ENCODE measurements around the gene MFRP.

Gene MFRP

GRCh38 chr11:119316729-119317591 lies 29.5 kb downstream of the MFRP start, which contains the start of gene MCAM:
Gene MCAM, minus strand, starts transcription at chr11:119317130. Its CDS starts 29 bp downstream, at chr11:119317101.
- no peak for DNase-seq

GRCh38 chr11:119316016-119316728 lies 30.3 kb downstream of the MFRP start:
- DNase-seq = no peak

- DNase-seq = peak; percentile 59
Observed at GRCh38 chr11:119315131-119316015, 31.1 kb downstream of the MFRP start.

- no peak for DNase-seq
Observed at GRCh38 chr11:119314726-119315125, 31.8 kb downstream of the MFRP start.

- DNase-seq = no peak
Observed at GRCh38 chr11:119310682-119311052, 35.8 kb downstream of the MFRP start.

GRCh38 chr11:119309953-119310681 lies 36.4 kb downstream of the MFRP start:
- DNase-seq = no peak

GRCh38 chr11:119309411-119309810 lies 37.1 kb downstream of the MFRP start:
- DNase-seq = no peak

GRCh38 chr11:119307974-119308373 lies 38.5 kb downstream of the MFRP start:
- no peak for DNase-seq

GRCh38 chr11:119307219-119307618 lies 39.3 kb downstream of the MFRP start:
- no peak for DNase-seq

GRCh38 chr11:119306373-119306890 lies 40.1 kb downstream of the MFRP start:
- DNase-seq = no peak

GRCh38 chr11:119305556-119306372 lies 40.7 kb downstream of the MFRP start:
- DNase-seq = no peak

GRCh38 chr11:119303227-119303718 lies 43.2 kb downstream of the MFRP start:
- no peak for DNase-seq

- DNase-seq = no peak
Observed at GRCh38 chr11:119300198-119300964, 46.1 kb downstream of the MFRP start.

- DNase-seq = no peak
Observed at GRCh38 chr11:119299416-119299815, 47.1 kb downstream of the MFRP start.

- DNase-seq = no peak
Observed at GRCh38 chr11:119298726-119299125, 47.8 kb downstream of the MFRP start.

GRCh38 chr11:119297938-119298337 lies 48.6 kb downstream of the MFRP start:
- DNase-seq = no peak

- DNase-seq = no peak
Observed at GRCh38 chr11:119295178-119295577, 51.3 kb downstream of the MFRP start.

- DNase-seq = no peak
Observed at GRCh38 chr11:119293461-119293860, 53.0 kb downstream of the MFRP start.

GRCh38 chr11:119290894-119291497 lies 55.5 kb downstream of the MFRP start:
- DNase-seq = no peak

Measured in stimulated activated CD4-positive, alpha-beta T cell treated with anti-CD3 and anti-CD28 coated beads, Interleukin-4, amount 100 ng/mL, for 1 hour (primary cell).